ENCODE data around the gene PODNL1.

PODNL1 gene

GRCh38 chr19:13962699-13963602 lies 24.7 kb upstream of the PODNL1 start:
- TF ChIP-seq SIN3A (IDR thresholded peaks at IDR 0.05; ENCODE audit: borderline replicate concordance, insufficient read depth, low read length) (no peak), REST (IDR thresholded peaks at IDR 0.05; ENCODE audit: insufficient read depth in 1 of 2, low read depth in 2 of 2, low read length in 2 of 2) (no peak), TAF1 (IDR thresholded peaks at IDR 0.05; ENCODE audit: borderline replicate concordance, insufficient read depth, low read length) (no peak), POLR2AphosphoS5 (IDR thresholded peaks at IDR 0.05; ENCODE audit: low read depth, low read length) (no peak), FOXP2 (optimal IDR thresholded peaks at IDR 0.05; ENCODE audit: borderline replicate concordance, extremely low read depth, extremely low read length, insufficient read depth) (no peak)

- no peak for TF ChIP-seq SIN3A (IDR thresholded peaks at IDR 0.05; ENCODE audit: borderline replicate concordance, insufficient read depth, low read length)
- TF ChIP-seq POLR2AphosphoS5 (IDR thresholded peaks at IDR 0.05; ENCODE audit: low read depth, low read length): 0 out of 2 replicates have a peak, but pooled peaks have one; percentile 8
Measured at GRCh38 chr19:13961826-13962698, 23.8 kb upstream of the PODNL1 start.

GRCh38 chr19:13960863-13961784 lies 22.9 kb upstream of the PODNL1 start:
- TF ChIP-seq REST (IDR thresholded peaks at IDR 0.05; ENCODE audit: insufficient read depth in 1 of 2, low read depth in 2 of 2, low read length in 2 of 2) (no peak), TAF1 (IDR thresholded peaks at IDR 0.05; ENCODE audit: borderline replicate concordance, insufficient read depth, low read length) (no peak), FOXP2 (optimal IDR thresholded peaks at IDR 0.05; ENCODE audit: borderline replicate concordance, extremely low read depth, extremely low read length, insufficient read depth) (no peak), POLR2AphosphoS5 (IDR thresholded peaks at IDR 0.05; ENCODE audit: low read depth, low read length) (no peak), SIN3A (IDR thresholded peaks at IDR 0.05; ENCODE audit: borderline replicate concordance, insufficient read depth, low read length) (no peak)

GRCh38 chr19:13959962-13960862 lies 22.0 kb upstream of the PODNL1 start:
- TF ChIP-seq REST (IDR thresholded peaks at IDR 0.05; ENCODE audit: insufficient read depth in 1 of 2, low read depth in 2 of 2, low read length in 2 of 2) (no peak), POLR2AphosphoS5 (IDR thresholded peaks at IDR 0.05; ENCODE audit: low read depth, low read length) (no peak), TAF1 (IDR thresholded peaks at IDR 0.05; ENCODE audit: borderline replicate concordance, insufficient read depth, low read length) (no peak), FOXP2 (optimal IDR thresholded peaks at IDR 0.05; ENCODE audit: borderline replicate concordance, extremely low read depth, extremely low read length, insufficient read depth) (no peak), SIN3A (IDR thresholded peaks at IDR 0.05; ENCODE audit: borderline replicate concordance, insufficient read depth, low read length) (no peak)
